Sigmoid colon (tissue), 7 donors: ENCODE data around the gene PHOSPHO2. TPM values are rescaled to one million over a fixed set of nuclear protein-coding genes. Genes with fewer than 3 reads are reported as not detected.

Experiments used
- DNase-seq: peaks from one replicate; pipeline ENCODE4 v3.0.0-alpha.2; 2019
- H3K27ac ChIP-seq, 4 donors: fragments of 200-600 bp; sonication (generic); one replicate each; pipeline ENCODE4 v1.5.1; 2016 to 2019; ENCODE audit warnings: mild to moderate bottlenecking in 1 of 4
- H3K27me3 ChIP-seq, 3 donors: fragments of 200-600 bp; sonication (generic); one replicate each; pipeline ENCODE4 v1.5.1; 2019; ENCODE audit warnings: mild to moderate bottlenecking in 1 of 3
- H3K36me3 ChIP-seq, 4 donors: fragments of 200-600 bp; sonication (generic); one replicate each; pipeline ENCODE4 v1.5.1; 2016 to 2019
- H3K4me1 ChIP-seq, 4 donors: fragments of 200-600 bp; sonication (generic); one replicate each; pipeline ENCODE4 v1.5.1; 2017 to 2019
- H3K4me3 ChIP-seq, 4 donors: fragments of 200-600 bp; sonication (generic); one replicate each; pipeline ENCODE4 v1.5.1; 2017 to 2019; ENCODE audit warnings: mild to moderate bottlenecking in 2 of 4, moderate library complexity in 1 of 4
- H3K9me3 ChIP-seq, 4 donors: fragments of 200-600 bp in 3 of 4; sonication (generic) in 3 of 4; one replicate each; pipeline versions ENCODE4 v1.5.1 to v1.6.1; 2013 to 2019
- CTCF ChIP-seq, 4 experiments: fragments of 450-650 bp in 3 of 4; fragments of 200-600 bp in 1 of 4; IDR thresholded peaks; one replicate each; pipeline ENCODE4 v1.5.1; 2016 to 2019; ENCODE audit warnings: antibody characterized with exemption in 4 of 4, mild to moderate bottlenecking in 3 of 4, moderate library complexity in 2 of 4
- EP300 ChIP-seq, 4 donors: sonication (generic); formaldehyde crosslinking; IDR thresholded peaks; one replicate each; pipeline ENCODE4 v1.6.1; 2017; ENCODE audit warnings: antibody characterized with exemption in 4 of 4
- POLR2A ChIP-seq, 2 donors: fragments of 450-650 bp; IDR thresholded peaks; one replicate each; pipeline ENCODE4 v1.6.1; 2016; ENCODE audit warnings: antibody characterized with exemption in 2 of 2, mild to moderate bottlenecking in 2 of 2, moderate library complexity in 2 of 2
- POLR2AphosphoS5 ChIP-seq, 4 donors: sonication (generic); formaldehyde crosslinking; IDR thresholded peaks; one replicate each; pipeline ENCODE4 v1.6.1; 2017; ENCODE audit warnings: antibody characterized with exemption in 4 of 4
- WGBS, 2 donors: extraction: QIAGEN DNeasy Blood & Tissue Kit; methylation state at CpG; one replicate each; pipeline ENCODE4 v1.1.7; 2013; 5-methylcytosine and 5-hydroxymethylcytosine counted together
- intact Hi-C: fragments of 100-400 bp; cut with DNase I; formaldehyde crosslinking; loops from one replicate; pipeline ENCODE4 v1.15.1; 2023
- polyA plus RNA-seq, 3 donors: library from polyadenylated mRNA; stranded (reverse); fragments of 200-250 nt; gene quantifications; one replicate each; pipeline ENCODE4 v1.2.3, GENCODE V29; 2013
- total RNA-seq, 4 donors: library from RNA; depleted of rRNA; stranded (reverse); fragments of >200 nt; gene quantifications; one replicate each; pipeline ENCODE4 v1.1.0, GENCODE V29; 2016
- donor health status: healthy with polysubstance abuse.
- donor health status: Bipolar disorder and iron deficiency.
- donor health status: healthy.

The PHOSPHO2 gene
- total and polyA plus RNA-seq, 7 donors, result 3.8 to 19.9 (median 9.4) TPM

DNA sequence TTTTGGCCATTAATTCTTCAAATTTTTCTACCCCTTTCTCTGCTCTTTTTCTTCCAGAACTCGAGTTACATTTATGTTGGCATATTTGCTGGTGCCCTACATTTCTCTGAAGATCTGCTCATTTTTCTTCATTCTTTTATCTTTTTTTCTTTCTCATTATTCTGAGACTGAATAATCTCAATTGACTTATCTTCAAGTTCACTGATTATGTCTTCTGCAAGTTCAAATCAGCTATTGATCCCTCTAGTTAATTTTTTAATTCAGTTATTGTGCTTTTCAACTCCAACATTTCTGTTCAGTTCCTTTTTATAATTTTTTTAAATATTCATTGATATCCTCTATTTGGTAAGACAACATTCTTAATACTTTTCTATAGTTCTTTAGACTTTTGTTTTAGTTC, 3.3 kb upstream of the PHOSPHO2 start:
- DNase-seq, result no peak
- H3K27me3 ChIP-seq, result no peaks in the 10 kb centered on the region
- WGBS, 2 donors, result 77 to 80% methylated on average over 1 of the region's 1 CpG
- intact Hi-C loops, result no loop called here
- H3K36me3 ChIP-seq, result no peaks in the 10 kb centered on the region
- H3K4me1 ChIP-seq, result peaks cover 0 to 21% (median 13%) of the 10 kb centered on the region in 4 donors
- TF ChIP-seq POLR2A (IDR thresholded peaks at IDR 0.05) (no peak), EP300 (IDR thresholded peaks at IDR 0.05) (no peak), CTCF (IDR thresholded peaks at IDR 0.05) (no peak), POLR2AphosphoS5 (IDR thresholded peaks at IDR 0.05) (no peak)
- H3K4me3 ChIP-seq, result no peak overlapping the region
- H3K27ac ChIP-seq, result no peak overlapping the region
- H3K9me3 ChIP-seq, result no peaks in the 10 kb centered on the region

DNA sequence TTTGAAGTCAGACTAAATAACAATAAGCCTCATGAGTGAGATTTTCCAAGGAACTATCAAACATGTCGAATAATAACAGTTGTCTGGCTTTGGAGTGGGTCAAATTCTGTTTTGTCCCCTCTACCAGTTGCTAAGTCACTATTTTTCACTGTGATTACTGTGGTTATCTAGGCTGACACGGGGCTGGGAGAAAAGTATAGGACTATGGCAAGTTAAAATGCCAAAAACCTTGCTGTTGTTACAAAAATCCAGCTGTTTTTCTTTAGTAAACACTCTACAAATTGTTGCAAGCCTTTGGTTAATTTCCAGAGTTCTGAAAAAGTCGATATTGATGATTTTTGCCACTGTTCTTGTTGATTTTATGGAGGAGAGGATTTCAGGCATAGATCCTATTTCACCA, 1.6 kb upstream of the PHOSPHO2 start:
- intact Hi-C loops, result no loop called here
- no peaks in the 10 kb centered on the region for H3K9me3 ChIP-seq
- no peak for TF ChIP-seq POLR2AphosphoS5 (IDR thresholded peaks at IDR 0.05)
- TF ChIP-seq EP300 (IDR thresholded peaks at IDR 0.05), result no peak
- no peak for TF ChIP-seq CTCF (IDR thresholded peaks at IDR 0.05)
- no peak for TF ChIP-seq POLR2A (IDR thresholded peaks at IDR 0.05)
- no peaks in the 10 kb centered on the region for H3K27me3 ChIP-seq
- no peak overlapping the region for H3K27ac ChIP-seq
- no peak for DNase-seq
- no peaks in the 10 kb centered on the region for H3K36me3 ChIP-seq
- WGBS, 2 donors, result 62 to 69% methylated on average over 3 of the region's 3 CpGs
- H3K4me1 ChIP-seq, result peaks cover 0 to 21% (median 13%) of the 10 kb centered on the region in 4 donors
- H3K4me3 ChIP-seq, result no peak overlapping the region

DNA sequence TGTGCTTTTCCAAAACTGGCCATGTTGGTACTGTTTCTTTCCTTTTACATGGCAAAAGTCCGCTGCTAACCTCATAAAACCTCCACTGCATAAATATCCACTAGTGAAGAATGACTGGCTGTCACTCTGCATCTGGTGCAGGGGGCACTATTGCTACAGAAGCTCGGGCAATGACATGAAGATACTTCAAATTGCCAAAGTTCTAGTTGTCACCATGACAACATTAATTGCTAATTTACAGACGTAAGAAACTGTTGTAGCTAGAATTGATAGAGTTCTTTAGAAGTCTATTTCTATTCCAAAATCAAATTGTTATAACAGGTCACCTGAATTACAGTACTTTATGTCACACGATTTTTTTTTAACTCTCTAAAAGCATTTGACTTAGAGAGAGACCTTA, 909 bp upstream of the PHOSPHO2 start:
- Histone ChIP-seq H3K36me3 (no peaks in the 10 kb centered on the region), H3K9me3 (no peaks in the 10 kb centered on the region), H3K4me1 (peaks cover 0 to 21% (median 13%) of the 10 kb centered on the region in 4 donors), H3K4me3 (peak overlapping the region in 1 of 4 donors; percentile 81), H3K27ac (peak overlapping the region in 1 of 4 donors; percentile 88), H3K27me3 (no peaks in the 10 kb centered on the region)
- TF ChIP-seq CTCF (IDR thresholded peaks at IDR 0.05) (no peak), POLR2A (IDR thresholded peaks at IDR 0.05) (no peak), POLR2AphosphoS5 (IDR thresholded peaks at IDR 0.05) (no peak), EP300 (IDR thresholded peaks at IDR 0.05) (no peak)
- intact Hi-C loops, result no loop called here
- no peak for DNase-seq
- 4 to 15% methylated on average over 4 of the region's 4 CpGs for WGBS, 2 donors

GRCh38 chr2:169694894-169695260, 608 bp downstream of the PHOSPHO2 start:
- WGBS, 2 donors, result 24 to 34% methylated on average over 8 of the region's 8 CpGs
- intact Hi-C loops, result loop anchor here (2.0 to 5.0 kb wide), 2 partner anchors 37 to 110 kb away; partner anchors contain the start of genes KLHL23 and PPIG

More at GRCh38 chr2:169694894-169695260, 608 bp downstream of the PHOSPHO2 start:
- no peaks in the 10 kb centered on the region for H3K9me3 ChIP-seq
- no peaks in the 10 kb centered on the region for H3K27me3 ChIP-seq
- TF ChIP-seq EP300 (IDR thresholded peaks at IDR 0.05) (no peak), POLR2A (IDR thresholded peaks at IDR 0.05) (no peak), POLR2AphosphoS5 (IDR thresholded peaks at IDR 0.05) (no peak), CTCF (IDR thresholded peaks at IDR 0.05) (no peak)
- peak overlapping the region; percentile 87 to 89 (median 88) for H3K27ac ChIP-seq
- peaks cover 0 to 21% (median 13%) of the 10 kb centered on the region in 4 donors for H3K4me1 ChIP-seq
- peaks cover 0 to 7% (median 0%) of the 10 kb centered on the region in 4 donors for H3K36me3 ChIP-seq
- H3K4me3 ChIP-seq, result peak overlapping the region; percentile 81 to 89 (median 84)
- DNase-seq, result no peak
